Neural progenitor cell (in vitro differentiated cells): ENCODE data around the gene DDC.

ENCODE experiments used
- EZH2 ChIP-seq: fragments of 200-600 bp; sonication (generic); IDR thresholded peaks from 2 replicates; pipeline ENCODE4 v1.6.1; 2017; ENCODE audit warnings: antibody characterized with exemption, mild to moderate bottlenecking, moderate library complexity
- EZH2phosphoT487 ChIP-seq: fragments of 200-600 bp; sonication (generic); IDR thresholded peaks from 2 replicates; pipeline ENCODE4 v1.6.1; 2017; ENCODE audit warnings: antibody characterized with exemption
- TF ChIP-seq, protein P1 (sequence below): fragments of 200-600 bp; sonication (generic); IDR thresholded peaks from 2 replicates; pipeline ENCODE4 v1.5.1; 2017; ENCODE audit warnings: antibody characterized with exemption, mild to moderate bottlenecking

DNA sequence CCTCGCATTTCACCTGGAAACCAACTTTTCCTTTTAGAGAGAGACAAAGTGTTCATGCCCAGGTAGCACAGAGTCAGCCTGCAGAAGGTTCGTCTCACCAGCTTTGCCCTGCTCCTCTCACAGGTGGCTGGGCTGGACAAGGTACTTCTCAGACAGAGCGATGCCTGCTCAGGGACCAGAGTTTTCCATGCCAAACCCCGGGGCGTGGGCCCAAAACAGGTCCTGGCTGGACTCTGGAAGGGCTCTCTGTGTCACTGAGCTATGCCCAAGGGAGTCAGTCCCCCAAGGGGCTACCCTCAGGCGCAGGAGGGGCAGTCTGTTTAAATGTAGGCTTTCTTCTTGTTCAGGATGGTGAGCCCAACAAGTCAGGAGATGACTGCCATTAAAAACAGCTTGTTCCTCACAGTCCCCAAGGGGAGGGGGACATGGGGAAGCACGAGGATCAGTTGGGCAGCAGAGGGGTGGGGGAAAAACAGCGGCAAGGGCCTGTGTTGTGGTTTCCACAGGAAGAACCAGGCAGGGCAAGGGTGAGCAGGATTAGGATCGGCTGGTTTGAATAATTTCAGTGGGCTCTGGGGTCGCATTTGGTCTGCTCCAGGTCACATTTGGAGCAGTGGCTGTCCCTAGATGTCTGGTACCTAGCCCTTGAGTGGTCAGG, 59.5 kb downstream of the DDC start:
- TF ChIP-seq, protein P1, sequence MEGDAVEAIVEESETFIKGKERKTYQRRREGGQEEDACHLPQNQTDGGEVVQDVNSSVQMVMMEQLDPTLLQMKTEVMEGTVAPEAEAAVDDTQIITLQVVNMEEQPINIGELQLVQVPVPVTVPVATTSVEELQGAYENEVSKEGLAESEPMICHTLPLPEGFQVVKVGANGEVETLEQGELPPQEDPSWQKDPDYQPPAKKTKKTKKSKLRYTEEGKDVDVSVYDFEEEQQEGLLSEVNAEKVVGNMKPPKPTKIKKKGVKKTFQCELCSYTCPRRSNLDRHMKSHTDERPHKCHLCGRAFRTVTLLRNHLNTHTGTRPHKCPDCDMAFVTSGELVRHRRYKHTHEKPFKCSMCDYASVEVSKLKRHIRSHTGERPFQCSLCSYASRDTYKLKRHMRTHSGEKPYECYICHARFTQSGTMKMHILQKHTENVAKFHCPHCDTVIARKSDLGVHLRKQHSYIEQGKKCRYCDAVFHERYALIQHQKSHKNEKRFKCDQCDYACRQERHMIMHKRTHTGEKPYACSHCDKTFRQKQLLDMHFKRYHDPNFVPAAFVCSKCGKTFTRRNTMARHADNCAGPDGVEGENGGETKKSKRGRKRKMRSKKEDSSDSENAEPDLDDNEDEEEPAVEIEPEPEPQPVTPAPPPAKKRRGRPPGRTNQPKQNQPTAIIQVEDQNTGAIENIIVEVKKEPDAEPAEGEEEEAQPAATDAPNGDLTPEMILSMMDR = no peak
- no peak for TF ChIP-seq EZH2phosphoT487
- no peak for TF ChIP-seq EZH2
